ENCODE data around the gene AOX1.
"Not testable (repeated sequence)": the region's sequence is repeated elsewhere in the genome, so short reads cannot be mapped to it uniquely, and the experiment has no call there.

The AOX1 gene

DNA sequence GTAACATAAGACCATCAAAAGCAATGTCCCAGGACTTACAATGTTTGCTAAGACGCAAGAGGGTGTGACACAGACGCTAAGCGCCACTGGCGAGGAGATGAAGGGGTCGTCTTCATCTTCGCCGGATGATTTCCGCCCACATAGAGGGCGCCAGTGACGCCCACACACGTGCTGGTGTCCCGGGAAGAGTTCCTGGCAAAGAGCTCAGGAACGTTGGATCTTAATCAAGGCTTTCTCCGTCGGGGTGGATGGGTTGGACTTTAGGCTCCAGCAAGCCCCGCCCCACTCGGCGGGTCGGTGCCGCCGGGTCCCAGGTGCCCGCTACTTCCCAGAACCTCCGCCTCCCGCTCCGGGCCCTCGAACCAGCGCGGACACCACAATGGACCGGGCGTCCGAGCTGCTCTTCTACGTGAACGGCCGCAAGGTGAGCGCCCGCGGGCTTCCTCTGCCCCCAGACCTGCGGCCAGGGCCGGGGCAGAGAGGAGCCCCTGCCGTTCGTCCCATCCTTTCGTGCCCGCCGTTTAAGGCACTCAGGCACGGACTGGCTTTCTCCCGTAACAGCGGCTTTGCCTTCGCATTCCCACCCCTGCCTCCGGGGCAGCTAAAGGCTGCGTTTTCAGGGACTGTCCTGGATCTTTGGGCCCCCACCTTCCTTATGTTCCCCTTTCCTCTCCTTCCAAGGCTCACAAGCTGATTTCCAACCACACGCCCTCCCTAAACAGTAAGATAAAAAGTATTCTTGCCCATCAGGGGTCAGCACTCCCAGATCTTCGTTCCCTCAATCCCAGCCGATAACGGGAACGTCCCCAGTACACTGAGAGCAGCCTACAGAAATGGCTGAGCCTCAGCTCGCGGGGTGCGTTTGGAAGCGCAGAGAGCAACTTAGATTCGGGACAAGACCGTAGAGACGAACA, at the start of gene AOX1:
Gene AOX1, plus strand, starts transcription at position 285 of the 914 bp plus-strand sequence. Its CDS starts 95 bp downstream, at position 380.
- no peak for DNase-seq (ENCODE audit: low read depth)
- TF ChIP-seq, protein P1, sequence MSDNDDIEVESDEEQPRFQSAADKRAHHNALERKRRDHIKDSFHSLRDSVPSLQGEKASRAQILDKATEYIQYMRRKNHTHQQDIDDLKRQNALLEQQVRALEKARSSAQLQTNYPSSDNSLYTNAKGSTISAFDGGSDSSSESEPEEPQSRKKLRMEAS (IDR thresholded peaks at IDR 0.05; ENCODE audit: low read depth, low read length): no peak
- TF ChIP-seq POLR2A (IDR thresholded peaks at IDR 0.05; ENCODE audit: extremely low read depth, insufficient read length) (no peak), MYC (IDR thresholded peaks at IDR 0.05; ENCODE audit: low read depth, low read length) (no peak)
- TF ChIP-seq, protein P2, sequence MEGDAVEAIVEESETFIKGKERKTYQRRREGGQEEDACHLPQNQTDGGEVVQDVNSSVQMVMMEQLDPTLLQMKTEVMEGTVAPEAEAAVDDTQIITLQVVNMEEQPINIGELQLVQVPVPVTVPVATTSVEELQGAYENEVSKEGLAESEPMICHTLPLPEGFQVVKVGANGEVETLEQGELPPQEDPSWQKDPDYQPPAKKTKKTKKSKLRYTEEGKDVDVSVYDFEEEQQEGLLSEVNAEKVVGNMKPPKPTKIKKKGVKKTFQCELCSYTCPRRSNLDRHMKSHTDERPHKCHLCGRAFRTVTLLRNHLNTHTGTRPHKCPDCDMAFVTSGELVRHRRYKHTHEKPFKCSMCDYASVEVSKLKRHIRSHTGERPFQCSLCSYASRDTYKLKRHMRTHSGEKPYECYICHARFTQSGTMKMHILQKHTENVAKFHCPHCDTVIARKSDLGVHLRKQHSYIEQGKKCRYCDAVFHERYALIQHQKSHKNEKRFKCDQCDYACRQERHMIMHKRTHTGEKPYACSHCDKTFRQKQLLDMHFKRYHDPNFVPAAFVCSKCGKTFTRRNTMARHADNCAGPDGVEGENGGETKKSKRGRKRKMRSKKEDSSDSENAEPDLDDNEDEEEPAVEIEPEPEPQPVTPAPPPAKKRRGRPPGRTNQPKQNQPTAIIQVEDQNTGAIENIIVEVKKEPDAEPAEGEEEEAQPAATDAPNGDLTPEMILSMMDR (IDR thresholded peaks at IDR 0.05; ENCODE audit: low read depth, low read length): no peak
- H3K4me3 ChIP-seq (ENCODE audit: low read depth, low read length): no peak within 1 kb of the TSS

DNA sequence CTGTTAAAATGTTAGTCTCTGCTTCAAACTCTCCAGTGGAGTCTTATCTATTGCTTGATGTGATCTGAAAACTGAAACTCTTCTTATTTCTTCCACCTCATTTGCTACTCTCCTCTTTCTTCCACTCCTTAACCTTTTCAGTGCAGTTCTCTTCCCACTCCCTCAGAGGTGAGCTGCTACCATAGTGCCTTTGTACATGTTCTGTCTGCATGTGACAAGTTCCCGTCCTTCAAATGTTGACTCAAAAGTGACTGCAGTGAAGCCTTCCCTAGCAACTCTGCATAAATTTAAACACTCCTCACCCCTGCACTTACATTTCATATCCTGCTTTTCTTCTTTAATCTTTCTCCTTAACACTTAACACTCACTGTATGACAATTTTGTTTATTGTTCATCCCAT, 47.7 kb upstream of the AOX1 start:
- H3K4me3 ChIP-seq (ENCODE audit: low read depth, low read length): no peak overlapping the region
- TF ChIP-seq, protein P2 (IDR thresholded peaks at IDR 0.05; ENCODE audit: low read depth, low read length): no peak
- TF ChIP-seq, protein P1 (IDR thresholded peaks at IDR 0.05; ENCODE audit: low read depth, low read length): no peak
- TF ChIP-seq MYC (IDR thresholded peaks at IDR 0.05; ENCODE audit: low read depth, low read length): no peak
- TF ChIP-seq POLR2A (IDR thresholded peaks at IDR 0.05; ENCODE audit: extremely low read depth, insufficient read length): no peak
- DNase-seq (ENCODE audit: low read depth): no peak

DNA sequence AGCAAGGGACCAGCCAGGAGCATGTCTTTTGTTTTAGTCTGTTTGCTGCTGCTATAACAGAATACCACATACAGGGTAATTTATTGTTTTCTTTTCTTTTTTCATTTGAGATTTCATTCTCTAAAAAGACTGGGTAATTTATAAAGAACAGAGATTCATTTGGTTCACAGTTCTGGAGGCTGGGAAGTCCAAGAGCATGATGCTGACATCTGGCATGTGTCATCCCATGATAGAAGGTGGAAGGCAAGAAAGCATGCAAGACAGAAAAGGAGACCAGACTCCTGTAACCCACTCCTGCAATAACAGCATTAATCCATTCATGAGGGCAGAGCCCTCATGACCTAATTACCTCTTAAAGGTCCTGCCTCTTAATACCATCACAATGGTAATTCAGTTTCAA, 45.0 kb upstream of the AOX1 start:
- TF ChIP-seq, protein P1 (IDR thresholded peaks at IDR 0.05; ENCODE audit: low read depth, low read length): no peak
- TF ChIP-seq, protein P2 (IDR thresholded peaks at IDR 0.05; ENCODE audit: low read depth, low read length): no peak
- TF ChIP-seq MYC (IDR thresholded peaks at IDR 0.05; ENCODE audit: low read depth, low read length) (no peak), POLR2A (IDR thresholded peaks at IDR 0.05; ENCODE audit: extremely low read depth, insufficient read length) (no peak)
- DNase-seq (ENCODE audit: low read depth): no peak
- no peak overlapping the region for H3K4me3 ChIP-seq (ENCODE audit: low read depth, low read length)

DNA sequence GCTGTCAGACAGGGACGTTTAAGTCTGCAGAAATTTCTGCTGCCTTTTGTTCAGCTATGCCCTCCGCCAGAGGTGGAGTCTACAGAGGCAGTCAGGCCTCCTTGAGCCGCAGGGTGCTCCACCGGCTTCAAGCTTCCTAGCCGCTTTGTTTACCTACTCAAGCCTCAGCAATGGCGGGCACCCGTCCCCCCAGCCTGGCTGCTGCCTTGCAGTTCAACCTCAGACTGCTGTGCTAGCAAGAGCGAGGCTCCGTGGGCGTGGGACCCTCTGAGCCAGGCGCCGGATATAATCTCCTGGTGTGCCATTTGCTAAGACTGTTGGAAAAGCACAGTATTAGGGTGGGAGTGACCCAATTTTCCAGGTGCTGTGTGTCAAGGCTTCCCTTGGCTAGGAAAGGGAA, 19.2 kb upstream of the AOX1 start:
- DNase-seq (ENCODE audit: low read depth); H3K4me3 ChIP-seq (ENCODE audit: low read depth, low read length): not testable (repeated sequence)

DNA sequence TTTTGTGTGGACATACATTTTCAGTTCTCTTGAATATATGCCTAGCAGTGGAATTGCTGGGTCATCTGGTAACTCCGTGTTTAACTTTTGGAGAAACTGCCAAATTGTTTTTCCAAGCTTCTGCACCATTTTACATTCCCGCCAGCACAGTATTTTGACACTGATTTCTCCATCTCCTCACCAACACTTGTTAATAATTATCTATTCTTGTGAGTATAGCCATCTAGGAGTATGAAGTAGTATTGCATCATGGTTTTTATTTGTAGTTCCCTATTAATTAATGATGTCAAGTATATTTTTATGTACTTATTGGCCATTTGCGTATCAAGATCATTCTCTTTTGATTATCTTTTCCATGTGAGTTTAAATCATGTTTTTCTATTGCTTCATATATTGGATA, 17.9 kb upstream of the AOX1 start:
- no peak overlapping the region for H3K4me3 ChIP-seq (ENCODE audit: low read depth, low read length)
- TF ChIP-seq POLR2A (IDR thresholded peaks at IDR 0.05; ENCODE audit: extremely low read depth, insufficient read length): no peak
- no peak for DNase-seq (ENCODE audit: low read depth)

DNA sequence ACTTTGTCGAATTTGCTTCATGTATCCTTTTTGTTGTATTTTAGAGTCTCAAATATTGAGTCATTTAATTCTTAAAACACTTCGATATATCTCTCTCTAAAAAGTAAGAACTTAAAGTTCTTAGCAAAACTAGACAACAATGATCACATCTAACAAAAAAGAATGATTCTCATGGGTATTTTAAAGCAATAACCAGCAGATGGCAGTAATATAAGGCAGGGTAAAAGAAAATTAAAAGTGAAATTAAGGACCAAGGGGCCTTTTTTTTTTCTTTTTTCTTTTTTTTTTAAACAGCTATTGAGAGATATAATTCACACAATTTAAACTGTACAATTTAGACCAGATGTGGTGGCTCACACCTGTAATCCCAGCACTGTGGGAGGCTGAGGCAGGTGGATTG, 9.9 kb upstream of the AOX1 start:
- TF ChIP-seq, protein P1 (IDR thresholded peaks at IDR 0.05; ENCODE audit: low read depth, low read length): no peak
- no peak for TF ChIP-seq POLR2A (IDR thresholded peaks at IDR 0.05; ENCODE audit: extremely low read depth, insufficient read length)
- TF ChIP-seq MYC (IDR thresholded peaks at IDR 0.05; ENCODE audit: low read depth, low read length): no peak
- TF ChIP-seq, protein P2 (IDR thresholded peaks at IDR 0.05; ENCODE audit: low read depth, low read length): no peak
- DNase-seq (ENCODE audit: low read depth): peak; percentile 15

DNA sequence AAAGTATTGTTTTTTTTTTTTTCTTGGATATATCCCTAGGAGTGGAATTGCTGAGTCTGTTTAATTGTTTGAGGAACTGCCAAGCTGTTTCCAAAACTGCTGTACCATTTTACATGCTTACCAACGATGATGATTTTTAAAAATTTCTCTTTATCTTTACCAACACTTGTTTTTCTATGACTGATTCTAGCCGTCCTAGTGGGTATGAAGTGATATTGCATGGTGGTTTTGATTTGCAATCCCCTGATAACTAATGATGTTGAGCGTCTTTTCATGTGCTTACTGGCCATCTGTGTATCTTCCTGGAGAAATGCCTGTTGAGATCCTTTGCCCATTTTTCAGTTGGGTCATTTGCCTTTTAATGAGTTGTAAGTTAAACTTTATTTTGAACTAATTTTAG, 8.8 kb upstream of the AOX1 start:
- TF ChIP-seq MYC (IDR thresholded peaks at IDR 0.05; ENCODE audit: low read depth, low read length): no peak
- no peak for TF ChIP-seq POLR2A (IDR thresholded peaks at IDR 0.05; ENCODE audit: extremely low read depth, insufficient read length)
- TF ChIP-seq, protein P1 (IDR thresholded peaks at IDR 0.05; ENCODE audit: low read depth, low read length): no peak
- TF ChIP-seq, protein P2 (IDR thresholded peaks at IDR 0.05; ENCODE audit: low read depth, low read length): no peak
- no peak overlapping the region for H3K4me3 ChIP-seq (ENCODE audit: low read depth, low read length)
- no peak for DNase-seq (ENCODE audit: low read depth)

More for the DNA sequence above, 9.9 kb upstream of the AOX1 start:
- H3K4me3 ChIP-seq (ENCODE audit: low read depth, low read length): no peak overlapping the region
